SK-N-SH treated with all-trans-retinoic acid at 6 μM for 48 hours (cell line): ENCODE measurements around the gene PECR.

Experiments used
- CSDC2 ChIP-seq: fragments of 250-450 bp; sonication (Bioruptor Pico); IDR thresholded peaks from 2 replicates; pipeline ENCODE4 v1.5.0; 2020; ENCODE audit warnings: mild to moderate bottlenecking, moderate library complexity
- PPARA ChIP-seq: fragments of 250-450 bp; sonication (Bioruptor Pico); IDR thresholded peaks from 2 replicates; pipeline ENCODE4 v1.5.0; 2020; ENCODE audit warnings: mild to moderate bottlenecking, borderline replicate concordance
- ZC3H10 ChIP-seq: fragments of 250-450 bp; sonication (Bioruptor Pico); IDR thresholded peaks from 2 replicates; pipeline ENCODE4 v1.5.1; 2021; ENCODE audit warnings: mild to moderate bottlenecking, moderate library complexity
- ZFP3 ChIP-seq: fragments of 250-450 bp; sonication (Bioruptor Pico); IDR thresholded peaks from 2 replicates; pipeline ENCODE4 v1.5.0; 2020; ENCODE audit warnings: mild to moderate bottlenecking, moderate library complexity
- ZFP30 ChIP-seq: fragments of 450-650 bp; formaldehyde crosslinking; IDR thresholded peaks from 2 replicates; pipeline ENCODE4 v1.5.0; 2022; ENCODE audit warnings: mild to moderate bottlenecking, moderate library complexity

DNA sequence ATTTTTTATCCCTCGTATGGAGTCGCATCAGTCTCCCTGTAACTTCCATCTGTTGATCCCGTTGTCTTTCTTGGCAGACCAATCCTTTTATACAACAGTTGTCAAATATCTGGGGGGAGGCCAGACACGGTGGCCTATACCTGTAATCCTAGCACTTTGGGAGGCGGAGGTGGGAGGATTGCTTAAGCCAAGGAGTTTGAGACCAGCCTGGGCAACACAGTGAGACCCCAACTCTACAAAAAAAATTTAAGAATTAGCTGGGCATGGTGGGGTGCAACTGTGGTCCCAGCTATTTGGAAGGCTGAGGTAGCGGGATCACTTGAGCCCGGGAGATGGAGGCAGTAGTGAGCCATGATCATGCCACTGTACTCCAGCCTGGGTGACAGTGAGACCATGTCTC is 29.5 kb upstream of the PECR start:
- TF ChIP-seq ZC3H10 (no peak), CSDC2 (no peak), ZFP30 (no peak), PPARA (CRISPR knock-in tag) (no peak), ZFP3 (CRISPR knock-in tag) (no peak)
